ENCODE data around the gene CUZD1.
"Not testable (repeated sequence)": the region's sequence is repeated elsewhere in the genome, so short reads cannot be mapped to it uniquely, and the experiment has no call there.

Gene CUZD1

GRCh38 chr10:122864901-122865300 is 19.2 kb upstream of the CUZD1 start:
- DNase-seq (ENCODE audit: insufficient read length, low spot score) (peak; percentile 6), FAIRE-seq (no peak)

GRCh38 chr10:122864194-122864592 is 18.5 kb upstream of the CUZD1 start:
- FAIRE-seq (no peak), DNase-seq (ENCODE audit: insufficient read length, low spot score) (no peak)
- TF ChIP-seq POLR2A (IDR thresholded peaks at IDR 0.05; ENCODE audit: low read depth, low read length): no peak

More at GRCh38 chr10:122864901-122865300, 19.2 kb upstream of the CUZD1 start:
- TF ChIP-seq POLR2A (IDR thresholded peaks at IDR 0.05; ENCODE audit: low read depth, low read length): no peak

GRCh38 chr10:122863216-122864193 is 17.8 kb upstream of the CUZD1 start:
- no peak for FAIRE-seq
- no peak for TF ChIP-seq POLR2A (IDR thresholded peaks at IDR 0.05; ENCODE audit: low read depth, low read length)

GRCh38 chr10:122861711-122862161 is 16.1 kb upstream of the CUZD1 start:
- FAIRE-seq (no peak), DNase-seq (ENCODE audit: insufficient read length, low spot score) (peak; percentile 8)
- no peak for TF ChIP-seq POLR2A (IDR thresholded peaks at IDR 0.05; ENCODE audit: low read depth, low read length)

More at GRCh38 chr10:122863216-122864193, 17.8 kb upstream of the CUZD1 start:
- no peak for DNase-seq (ENCODE audit: insufficient read length, low spot score)

GRCh38 chr10:122859527-122859926 is 13.9 kb upstream of the CUZD1 start:
- FAIRE-seq: no peak

GRCh38 chr10:122858042-122858441 is 12.4 kb upstream of the CUZD1 start:
- FAIRE-seq; DNase-seq (ENCODE audit: insufficient read length, low spot score): not testable (repeated sequence)

More at GRCh38 chr10:122859527-122859926, 13.9 kb upstream of the CUZD1 start:
- TF ChIP-seq POLR2A (IDR thresholded peaks at IDR 0.05; ENCODE audit: low read depth, low read length): no peak
- DNase-seq (ENCODE audit: insufficient read length, low spot score): no peak

- no peak for FAIRE-seq
- DNase-seq (ENCODE audit: insufficient read length, low spot score): no peak
- no peak for TF ChIP-seq POLR2A (IDR thresholded peaks at IDR 0.05; ENCODE audit: low read depth, low read length)
Measured at GRCh38 chr10:122856902-122857301, 11.2 kb upstream of the CUZD1 start.

GRCh38 chr10:122855745-122856144 is 10.1 kb upstream of the CUZD1 start:
- DNase-seq (ENCODE audit: insufficient read length, low spot score) (no peak), FAIRE-seq (no peak)
- no peak for TF ChIP-seq POLR2A (IDR thresholded peaks at IDR 0.05; ENCODE audit: low read depth, low read length)

GRCh38 chr10:122854648-122855047 is 9.0 kb upstream of the CUZD1 start:
- FAIRE-seq (peak; percentile 91), DNase-seq (ENCODE audit: insufficient read length, low spot score) (peak; percentile 39)
- TF ChIP-seq POLR2A (IDR thresholded peaks at IDR 0.05; ENCODE audit: low read depth, low read length): no peak

- no peak for FAIRE-seq
- TF ChIP-seq POLR2A (IDR thresholded peaks at IDR 0.05; ENCODE audit: low read depth, low read length): no peak
- DNase-seq (ENCODE audit: insufficient read length, low spot score): no peak
Measured at GRCh38 chr10:122853665-122854313, 8.1 kb upstream of the CUZD1 start.

- no peak for TF ChIP-seq POLR2A (IDR thresholded peaks at IDR 0.05; ENCODE audit: low read depth, low read length)
- DNase-seq (ENCODE audit: insufficient read length, low spot score) (no peak), FAIRE-seq (no peak)
Measured at GRCh38 chr10:122852261-122852660, 6.6 kb upstream of the CUZD1 start.

GRCh38 chr10:122850705-122851640 is 5.3 kb upstream of the CUZD1 start:
- TF ChIP-seq POLR2A (IDR thresholded peaks at IDR 0.05; ENCODE audit: low read depth, low read length): no peak
- FAIRE-seq: no peak
- DNase-seq (ENCODE audit: insufficient read length, low spot score): no peak

- DNase-seq (ENCODE audit: insufficient read length, low spot score) (no peak), FAIRE-seq (no peak)
- no peak for TF ChIP-seq POLR2A (IDR thresholded peaks at IDR 0.05; ENCODE audit: low read depth, low read length)
Measured at GRCh38 chr10:122849900-122850605, 4.4 kb upstream of the CUZD1 start.

Measured in H54 (cell line).